Tibial nerve (tissue), 4 donors: ENCODE data around the gene MAPK1.
"Not testable (repeated sequence)": the region's sequence is repeated elsewhere in the genome, so short reads cannot be mapped to it uniquely, and the experiment has no call there.

Source experiments
- EP300 ChIP-seq, 2 donors: sonication (generic); formaldehyde crosslinking; IDR thresholded peaks; one replicate each; pipeline ENCODE4 v1.6.1; 2017; ENCODE audit warnings: antibody characterized with exemption in 2 of 2, mild to moderate bottlenecking in 1 of 2
- POLR2A ChIP-seq, 2 donors: fragments of 450-650 bp; IDR thresholded peaks; one replicate each; pipeline ENCODE4 v1.6.1; 2017; ENCODE audit warnings: antibody characterized with exemption in 2 of 2, mild to moderate bottlenecking in 2 of 2, moderate library complexity in 2 of 2
- TF ChIP-seq, protein P1 (sequence below), 5 experiments: fragments of 200-600 bp in 3 of 5; fragments of 450-650 bp in 2 of 5; sonication (generic) in 3 of 5; IDR thresholded peaks; one replicate each; pipeline ENCODE4 v1.5.1; 2016 to 2019; ENCODE audit warnings: antibody characterized with exemption in 5 of 5, mild to moderate bottlenecking in 3 of 5, moderate library complexity in 2 of 5

DNA sequence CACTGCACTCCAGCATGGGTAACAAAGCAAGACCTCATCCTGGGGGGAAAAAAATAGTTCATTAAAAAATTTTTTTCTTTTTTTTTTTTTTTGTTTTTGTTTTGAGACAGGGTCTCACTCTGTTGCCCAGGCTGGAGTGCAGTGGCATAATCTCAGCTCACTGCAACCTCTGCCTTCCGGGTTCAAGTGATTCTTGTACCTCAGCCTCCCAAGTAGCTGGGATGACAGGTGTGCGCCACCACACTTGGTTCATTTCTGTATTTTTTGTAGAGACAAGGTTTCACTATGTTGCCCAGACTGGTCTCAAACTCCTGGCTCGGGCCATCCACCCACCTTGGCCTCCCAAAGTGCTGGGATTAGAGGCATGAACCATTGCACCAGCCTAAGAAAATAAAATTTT lies 142.9 kb downstream of the MAPK1 start:
- TF ChIP-seq, protein P1, sequence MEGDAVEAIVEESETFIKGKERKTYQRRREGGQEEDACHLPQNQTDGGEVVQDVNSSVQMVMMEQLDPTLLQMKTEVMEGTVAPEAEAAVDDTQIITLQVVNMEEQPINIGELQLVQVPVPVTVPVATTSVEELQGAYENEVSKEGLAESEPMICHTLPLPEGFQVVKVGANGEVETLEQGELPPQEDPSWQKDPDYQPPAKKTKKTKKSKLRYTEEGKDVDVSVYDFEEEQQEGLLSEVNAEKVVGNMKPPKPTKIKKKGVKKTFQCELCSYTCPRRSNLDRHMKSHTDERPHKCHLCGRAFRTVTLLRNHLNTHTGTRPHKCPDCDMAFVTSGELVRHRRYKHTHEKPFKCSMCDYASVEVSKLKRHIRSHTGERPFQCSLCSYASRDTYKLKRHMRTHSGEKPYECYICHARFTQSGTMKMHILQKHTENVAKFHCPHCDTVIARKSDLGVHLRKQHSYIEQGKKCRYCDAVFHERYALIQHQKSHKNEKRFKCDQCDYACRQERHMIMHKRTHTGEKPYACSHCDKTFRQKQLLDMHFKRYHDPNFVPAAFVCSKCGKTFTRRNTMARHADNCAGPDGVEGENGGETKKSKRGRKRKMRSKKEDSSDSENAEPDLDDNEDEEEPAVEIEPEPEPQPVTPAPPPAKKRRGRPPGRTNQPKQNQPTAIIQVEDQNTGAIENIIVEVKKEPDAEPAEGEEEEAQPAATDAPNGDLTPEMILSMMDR (IDR thresholded peaks at IDR 0.05): not testable (repeated sequence)
- TF ChIP-seq POLR2A, EP300 (IDR thresholded peaks at IDR 0.05): not testable (repeated sequence)
